ACHN (cell line): ENCODE data around the gene CYBA.
"Not testable (repeated sequence)": the region's sequence is repeated elsewhere in the genome, so short reads cannot be mapped to it uniquely, and the experiment has no call there.

Experiments used
- DNase-seq: peaks from one replicate; pipeline ENCODE4 v3.0.0-alpha.2; 2015
- in situ Hi-C: cut with HindIII; loops from 2 replicates; pipeline ENCODE4 v1.10.0; 2017; ENCODE audit warnings: low sequenced_read_pairs, low pct_ligation_motif_present, low pct_unique_long_range_greater_than_20kb

Gene CYBA

GRCh38 chr16:88622866-88623265, 28.0 kb downstream of the CYBA start:
- in situ Hi-C loops, result no loop called here
- no peak for DNase-seq

DNA sequence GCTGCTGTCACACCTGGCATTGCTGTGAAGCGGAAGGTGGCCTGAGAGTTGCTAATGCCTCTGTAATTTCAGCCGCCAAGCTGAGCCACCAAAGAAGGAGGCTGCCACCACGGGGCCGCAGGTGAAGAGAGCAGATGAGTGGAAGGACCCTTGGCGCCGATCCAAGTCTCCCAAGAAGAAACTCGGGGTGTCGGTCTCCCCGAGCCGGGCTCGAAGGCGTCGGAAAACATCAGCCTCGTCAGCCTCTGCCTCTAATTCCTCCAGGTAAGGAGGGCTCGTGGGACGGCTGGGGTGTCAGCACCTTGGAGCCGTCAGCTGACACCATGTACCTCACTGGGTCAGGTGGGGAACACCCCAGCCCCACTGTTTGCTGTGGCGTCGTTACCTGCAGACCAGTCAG, 28.7 kb downstream of the CYBA start:
- DNase-seq, result no peak
- in situ Hi-C loops, result no loop called here

DNA sequence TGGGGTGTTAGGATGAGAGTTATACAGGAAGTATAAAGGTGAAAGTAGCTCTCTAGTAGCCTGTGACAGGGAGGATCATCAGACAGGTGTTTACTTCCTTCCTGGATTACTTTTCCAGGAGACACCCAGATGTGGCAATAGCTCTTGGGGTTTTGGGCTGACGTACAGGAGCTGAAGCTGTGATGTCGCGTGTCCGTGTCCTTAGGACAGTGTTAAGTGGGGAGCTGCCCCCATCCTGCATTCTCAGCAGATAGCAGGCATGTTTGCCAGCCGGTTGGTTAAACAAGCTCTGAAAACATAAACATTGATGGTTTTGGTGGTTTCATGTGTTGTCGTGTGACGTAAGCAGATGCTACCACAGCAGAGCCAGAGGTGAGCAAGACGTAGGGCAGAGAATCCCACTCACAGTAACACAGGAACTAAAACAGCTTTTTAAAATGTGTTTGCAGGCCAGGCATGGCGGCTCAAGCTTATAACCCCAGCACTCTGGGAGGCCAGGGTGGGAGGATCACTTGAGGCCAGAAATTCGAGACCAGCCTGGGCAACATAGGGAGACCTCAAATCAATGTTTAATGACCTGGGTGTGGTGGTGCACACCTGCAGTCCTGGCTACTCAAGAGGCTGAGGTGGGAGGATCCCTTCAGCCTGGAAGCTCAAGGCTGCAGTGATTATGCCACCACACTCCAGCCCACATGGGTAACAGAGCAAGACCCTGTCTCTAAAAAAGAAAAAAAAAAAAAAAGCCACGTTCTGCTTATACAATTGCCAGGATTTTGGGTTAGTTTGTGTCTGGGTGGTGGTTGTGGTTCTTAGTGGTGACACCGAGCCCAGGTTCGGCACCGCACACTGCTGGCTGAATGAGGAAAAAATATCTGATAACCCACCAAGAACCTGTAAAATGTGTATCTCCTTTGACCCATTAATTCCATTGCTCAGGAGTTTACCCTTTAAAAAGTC, 30.7 kb downstream of the CYBA start:
- in situ Hi-C loops, result no loop called here
- DNase-seq, result no peak

DNA sequence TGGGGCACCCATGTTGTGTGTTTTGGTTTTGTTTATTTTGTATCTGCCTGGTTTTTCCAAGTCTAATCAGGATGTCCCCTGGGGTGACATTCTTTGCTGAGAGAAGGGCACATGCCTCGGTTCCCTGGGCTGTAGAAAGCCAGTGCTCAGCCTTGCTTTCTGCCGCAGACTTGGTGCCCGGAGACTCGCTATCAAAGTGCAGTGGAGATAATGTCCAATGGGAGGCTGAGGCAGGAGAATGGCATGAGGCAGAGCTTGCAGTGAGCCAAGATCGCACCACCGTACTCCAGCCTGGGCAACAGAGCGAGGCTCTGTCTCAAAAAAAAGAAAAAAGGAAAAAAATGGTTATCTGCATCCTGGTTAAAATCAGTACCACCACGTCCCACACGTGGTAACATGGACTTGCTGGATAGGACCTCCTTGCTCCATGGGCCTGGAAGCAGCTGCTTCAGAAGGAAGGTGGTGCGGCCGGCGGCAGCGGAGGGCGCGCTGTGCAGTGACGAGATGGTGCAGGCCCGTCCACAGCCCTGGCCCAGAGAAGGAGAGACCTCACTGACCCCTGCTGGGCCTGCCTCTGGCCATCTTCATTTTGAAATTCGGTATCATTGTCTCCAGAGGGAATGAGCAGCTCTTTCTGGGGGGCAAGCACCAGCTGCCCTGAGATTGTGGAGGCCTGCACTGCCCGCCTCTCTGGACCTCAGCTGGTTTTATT, 31.7 kb downstream of the CYBA start:
- in situ Hi-C loops, result no loop called here
- DNase-seq, result no peak

DNA sequence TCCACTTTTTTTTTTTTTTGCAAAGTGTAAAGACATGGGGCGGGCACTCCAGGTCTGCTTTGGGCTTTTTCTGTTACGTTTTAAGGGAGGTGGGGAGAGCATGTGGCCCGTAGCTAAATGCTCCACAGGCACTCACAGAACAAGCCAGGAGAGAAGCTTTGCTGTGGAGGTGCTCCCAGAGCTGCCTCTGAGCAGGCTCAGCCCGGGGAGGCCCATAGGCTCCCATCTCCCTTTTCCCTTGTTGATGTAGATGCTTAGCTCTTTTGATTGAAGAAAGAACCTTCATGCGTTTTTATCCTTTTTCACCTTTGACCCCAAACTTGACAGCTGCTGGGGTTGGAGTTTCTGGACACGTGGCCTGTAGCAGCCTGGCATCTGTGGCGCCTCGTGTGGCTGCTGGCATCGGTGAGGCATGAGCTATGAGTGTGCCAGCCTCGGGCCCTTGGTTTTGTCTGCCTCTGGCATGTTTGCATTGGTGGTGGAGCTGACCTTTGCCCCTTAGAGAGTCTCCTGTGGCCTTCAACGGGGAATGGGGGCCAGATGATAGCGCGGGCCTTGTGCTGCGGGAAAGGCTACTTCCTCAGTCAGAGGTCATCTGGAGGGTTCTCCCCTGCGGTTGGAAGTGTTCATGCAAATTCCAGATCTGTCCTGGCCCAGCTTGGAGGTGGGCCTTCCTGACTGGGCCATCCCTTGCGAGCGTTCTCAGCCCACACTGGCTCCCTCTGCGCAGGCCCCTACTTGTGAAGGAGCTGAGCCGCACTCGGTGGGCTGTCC, 32.5 kb downstream of the CYBA start:
- in situ Hi-C loops, result no loop called here
- no peak for DNase-seq

- no peak for DNase-seq
- in situ Hi-C loops, result no loop called here
These were observed 33.4 kb downstream of the CYBA start for GRCh38 chr16:88617268-88618031.

DNA sequence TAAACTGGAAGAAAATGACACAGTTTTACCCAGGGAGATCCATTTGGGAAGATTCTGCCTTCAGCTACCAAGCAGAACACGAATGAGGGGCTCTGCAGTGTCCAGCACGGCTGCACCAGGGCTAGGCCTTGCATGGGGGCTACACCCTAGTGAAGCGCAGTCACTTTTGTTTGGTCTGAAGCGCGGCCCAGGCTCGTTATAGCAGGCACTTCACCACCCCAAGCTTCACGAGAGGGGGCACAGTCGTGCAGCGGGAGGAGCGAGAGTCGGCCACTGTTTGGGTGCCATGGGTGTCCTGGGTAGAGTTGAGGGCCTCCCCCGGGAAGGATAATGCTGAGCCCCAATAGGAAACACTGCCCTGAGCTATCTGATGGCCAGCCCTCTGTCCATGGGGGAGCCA, 34.1 kb downstream of the CYBA start:
- no peak for DNase-seq
- in situ Hi-C loops, result no loop called here

- in situ Hi-C loops, result no loop called here
These were observed 34.5 kb downstream of the CYBA start for GRCh38 chr16:88616320-88616719.

DNA sequence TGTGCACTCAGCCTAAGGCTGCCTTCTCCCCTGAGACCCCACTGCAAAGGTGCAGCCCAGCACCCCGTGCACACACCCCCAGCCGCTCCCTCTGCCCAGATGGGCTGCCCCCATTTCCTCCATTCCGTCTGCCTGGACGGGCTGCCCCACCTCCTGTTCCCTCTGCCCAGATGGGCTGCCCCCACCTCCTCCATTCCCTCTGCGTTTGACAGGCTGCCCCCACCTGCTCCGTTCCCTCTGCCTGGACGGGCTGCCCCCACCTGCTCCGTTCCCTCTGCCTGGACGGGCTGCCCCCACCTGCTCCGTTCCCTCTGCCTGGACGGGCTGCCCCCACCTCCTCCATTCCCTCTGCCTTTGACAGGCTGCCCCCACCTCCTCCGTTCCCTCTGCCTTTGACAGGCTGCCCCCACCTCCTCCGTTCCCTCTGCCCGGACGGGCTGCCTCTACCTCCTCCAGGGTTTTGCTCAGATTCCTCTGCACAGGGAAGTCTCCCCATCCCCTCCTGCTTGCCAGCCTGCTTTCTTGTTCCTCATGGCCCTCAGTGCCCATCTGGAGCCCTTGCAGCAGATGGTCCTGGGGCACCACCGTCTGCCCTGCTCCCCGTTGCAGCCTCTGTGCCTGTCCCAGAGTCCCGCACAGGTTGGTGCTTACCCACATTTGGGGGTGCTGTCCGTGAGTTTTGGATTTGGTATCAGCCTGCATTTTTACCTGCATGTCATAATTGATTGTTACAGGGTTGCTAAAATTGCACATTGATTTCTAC, 35.9 kb downstream of the CYBA start:
- no peak for DNase-seq
- in situ Hi-C loops, result no loop called here

More at GRCh38 chr16:88616320-88616719, 34.5 kb downstream of the CYBA start:
- DNase-seq, result no peak

DNA sequence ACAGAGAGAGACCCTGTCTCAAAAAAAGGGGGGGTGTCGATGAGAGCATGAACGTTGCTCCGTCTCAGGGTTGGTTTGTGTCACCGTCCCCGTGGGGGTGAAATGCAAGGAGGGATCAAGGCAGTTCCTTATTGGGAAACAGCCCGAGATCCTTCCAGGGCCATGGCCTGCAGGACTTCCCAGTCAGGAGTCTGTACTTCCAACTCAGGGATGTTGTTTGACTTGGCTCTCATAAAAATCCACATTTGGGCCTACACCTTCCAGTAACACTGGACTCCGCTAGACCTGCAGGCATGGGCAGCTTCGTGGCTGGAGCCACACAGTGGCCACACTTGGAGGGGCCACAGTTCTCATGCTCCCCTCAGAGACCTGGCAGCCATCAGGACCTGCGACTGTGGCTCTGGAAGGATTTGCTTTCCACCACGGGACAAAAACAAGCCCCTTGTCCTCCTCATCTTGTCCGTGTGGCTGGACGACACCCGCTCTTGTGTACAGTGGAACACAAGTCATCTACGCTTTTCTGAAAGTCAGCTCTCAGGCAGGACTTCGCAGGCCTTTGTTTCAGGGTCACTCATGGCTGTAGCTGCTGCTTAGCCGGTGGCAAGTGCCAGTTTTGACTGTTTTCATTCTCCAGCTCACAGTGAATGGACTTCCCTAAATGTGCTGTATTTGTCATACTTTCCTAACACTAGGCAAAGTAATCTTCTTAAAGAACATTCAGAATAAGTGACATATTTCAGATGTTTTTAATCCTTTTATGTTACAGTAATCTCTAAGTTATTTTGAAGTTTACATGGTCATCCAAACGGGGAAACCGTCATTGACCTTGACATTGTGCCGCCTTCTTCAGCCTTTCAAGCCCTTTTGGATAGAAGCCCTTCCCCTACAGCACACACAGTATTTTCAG, 36.7 kb downstream of the CYBA start:
- in situ Hi-C loops, result no loop called here
- no peak for DNase-seq

DNA sequence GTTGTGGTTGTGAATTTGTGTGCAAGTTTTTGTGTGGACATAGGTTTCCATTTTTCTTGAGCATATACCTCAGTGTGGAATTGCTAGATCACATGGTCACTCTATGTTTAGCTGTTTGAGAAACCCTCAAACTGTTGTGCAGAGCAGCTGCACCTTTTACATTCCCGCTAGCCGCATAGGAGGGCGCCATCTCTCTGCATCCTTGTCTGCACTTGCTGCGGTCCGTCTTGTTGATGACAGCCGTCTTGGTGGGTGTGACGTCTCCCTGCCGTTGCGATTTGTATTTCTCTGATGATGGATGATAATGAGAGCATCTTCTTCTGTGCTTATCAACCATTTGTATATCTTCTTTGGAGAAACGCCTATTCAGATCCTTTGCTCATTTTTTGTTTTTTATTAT, 37.6 kb downstream of the CYBA start:
- DNase-seq, result no peak
- in situ Hi-C loops, result no loop called here

DNA sequence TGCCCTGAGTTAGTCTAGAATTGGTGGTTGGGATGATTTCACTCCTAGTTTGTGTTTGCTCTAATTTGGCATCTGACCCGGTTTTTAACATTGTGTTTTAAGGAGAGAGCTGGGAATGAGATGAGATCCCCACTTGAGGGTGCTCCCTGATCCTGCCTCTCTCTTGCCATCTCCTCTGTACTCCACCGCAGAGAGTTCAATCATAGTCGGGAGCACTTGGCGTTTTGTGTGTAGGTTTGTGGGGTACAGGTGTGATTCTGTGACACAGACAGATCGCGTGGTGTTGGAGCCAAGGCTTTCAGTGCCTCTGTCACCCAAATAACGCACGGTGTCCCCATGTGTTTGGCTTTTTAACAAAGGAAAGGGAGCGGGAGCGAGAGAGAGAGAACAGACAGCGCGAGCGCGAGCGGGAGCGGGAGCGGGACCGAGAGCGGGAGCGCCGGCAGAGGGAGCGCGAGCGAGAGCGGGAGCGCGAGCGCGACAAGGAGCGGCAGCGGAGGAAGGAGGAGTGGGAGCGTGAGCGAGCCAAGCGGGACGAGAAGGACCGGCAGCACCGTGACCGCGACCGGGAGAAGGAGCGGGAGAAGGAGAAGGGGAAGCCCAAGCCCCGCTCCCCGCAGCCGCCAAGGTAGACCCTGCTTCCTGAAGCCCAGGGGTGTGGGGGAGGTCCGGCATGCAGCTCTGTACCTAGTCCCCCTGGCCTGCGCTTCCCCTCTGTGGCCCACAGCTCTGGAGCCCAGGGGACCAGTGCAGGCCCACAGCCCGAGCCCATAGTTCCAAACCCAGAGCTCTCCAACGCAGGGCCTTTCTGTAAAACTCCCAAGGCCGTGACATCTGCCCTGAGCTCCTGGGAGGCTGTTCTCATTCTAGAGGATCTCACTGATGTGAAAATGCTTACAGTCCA, 39.7 kb downstream of the CYBA start:
- in situ Hi-C loops, result no loop called here
- no peak for DNase-seq

DNA sequence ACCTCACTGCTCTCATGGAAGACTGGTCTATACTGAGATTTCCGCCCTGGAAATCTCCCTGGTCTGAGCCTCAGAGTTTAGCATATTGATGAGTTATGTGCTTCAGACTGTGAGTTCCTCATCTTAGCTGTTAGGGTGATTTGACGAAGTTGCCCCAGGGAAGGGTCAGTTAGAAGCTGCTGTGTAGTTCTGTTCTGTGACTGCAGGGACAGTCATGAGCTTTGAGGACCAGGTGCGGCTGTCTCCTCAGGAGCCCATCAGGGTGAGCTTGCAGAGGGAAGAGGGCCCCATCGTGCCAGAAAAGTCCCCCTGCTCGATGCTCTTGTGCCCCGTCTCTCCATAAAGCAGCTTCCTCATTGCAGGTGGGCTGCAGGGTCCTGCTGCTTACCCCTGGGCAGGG, 40.8 kb downstream of the CYBA start:
- in situ Hi-C loops, result no loop called here

DNA sequence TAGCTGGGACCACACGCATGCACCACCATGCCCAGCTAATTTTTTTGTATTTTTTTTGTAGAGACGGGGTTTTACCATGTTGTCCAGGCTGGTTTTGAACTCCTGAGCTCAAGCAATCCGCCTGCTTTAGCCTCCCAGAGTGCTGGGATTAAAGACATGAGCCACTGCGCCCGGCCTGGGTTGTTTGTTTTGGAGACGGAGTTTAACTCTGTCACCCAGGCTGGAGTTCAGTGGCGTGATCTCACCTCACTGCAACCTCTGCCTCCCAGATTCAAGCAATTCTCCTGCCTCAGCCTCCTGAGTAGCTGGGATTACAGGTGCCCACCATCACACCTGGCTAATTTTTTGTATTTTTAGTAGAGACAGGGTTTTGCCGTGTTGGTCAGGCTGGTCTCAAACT, 41.4 kb downstream of the CYBA start:
- in situ Hi-C loops, DNase-seq: not testable (repeated sequence)

More for the DNA sequence above, 40.8 kb downstream of the CYBA start:
- no peak for DNase-seq

GRCh38 chr16:88608076-88608475, 42.8 kb downstream of the CYBA start:
- DNase-seq, result no peak

More at GRCh38 chr16:88608076-88608475, 42.8 kb downstream of the CYBA start:
- in situ Hi-C loops, result no loop called here
